KG1 (cell line): ENCODE measurements around the gene TMEM185A.
"Not testable (repeated sequence)": the region's sequence is repeated elsewhere in the genome, so short reads cannot be mapped to it uniquely, and the experiment has no call there.

ENCODE experiments used
- DNase-seq: peaks from one replicate; lab custom pipeline; 2025; lab: John Stamatoyannopoulos, UW

Gene TMEM185A

DNA sequence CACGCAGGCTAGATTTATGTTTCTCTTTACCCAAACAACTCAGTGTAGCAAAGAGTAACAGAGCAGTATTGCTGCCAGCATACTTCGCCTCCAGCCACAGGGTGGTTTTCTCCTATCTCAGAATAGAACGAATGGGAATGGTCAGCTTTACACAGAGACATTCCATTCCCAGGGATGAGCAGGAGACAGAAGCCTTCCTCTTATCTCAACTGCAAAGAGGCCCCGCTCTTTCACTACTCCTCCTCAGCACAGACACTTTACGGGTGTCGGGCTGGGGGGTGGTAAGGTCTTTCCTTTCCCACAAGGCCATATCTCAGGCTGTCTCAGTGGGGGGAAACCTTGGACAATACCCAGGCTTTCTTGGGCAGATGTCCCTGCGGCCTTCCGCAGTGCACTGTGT is 4.8 kb downstream of the TMEM185A start:
- DNase-seq, result not testable (repeated sequence)

DNA sequence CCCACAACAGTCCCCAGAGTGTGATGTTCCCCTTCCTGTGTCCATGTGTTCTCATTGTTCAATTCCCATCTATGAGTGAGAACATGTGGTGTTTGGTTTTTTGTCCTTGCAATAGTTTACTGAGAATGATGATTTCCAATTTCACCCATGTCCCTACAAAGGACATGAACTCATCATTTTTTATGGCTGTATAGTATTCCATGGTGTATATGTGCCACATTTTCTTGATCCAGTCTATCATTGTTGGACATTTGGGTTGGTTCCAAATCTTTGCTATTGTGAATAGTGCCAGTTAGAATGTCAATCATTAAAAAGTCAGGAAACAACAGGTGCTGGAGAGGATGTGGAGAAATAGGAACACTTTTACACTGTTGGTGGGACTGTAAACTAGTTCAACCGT is 11.9 kb downstream of the TMEM185A start:
- DNase-seq, result not testable (repeated sequence)

- DNase-seq, result no peak
Measured at GRCh38 chrX:149618871-149619270, 12.7 kb downstream of the TMEM185A start.

GRCh38 chrX:149611623-149612175 is 19.9 kb downstream of the TMEM185A start:
- no peak for DNase-seq

DNA sequence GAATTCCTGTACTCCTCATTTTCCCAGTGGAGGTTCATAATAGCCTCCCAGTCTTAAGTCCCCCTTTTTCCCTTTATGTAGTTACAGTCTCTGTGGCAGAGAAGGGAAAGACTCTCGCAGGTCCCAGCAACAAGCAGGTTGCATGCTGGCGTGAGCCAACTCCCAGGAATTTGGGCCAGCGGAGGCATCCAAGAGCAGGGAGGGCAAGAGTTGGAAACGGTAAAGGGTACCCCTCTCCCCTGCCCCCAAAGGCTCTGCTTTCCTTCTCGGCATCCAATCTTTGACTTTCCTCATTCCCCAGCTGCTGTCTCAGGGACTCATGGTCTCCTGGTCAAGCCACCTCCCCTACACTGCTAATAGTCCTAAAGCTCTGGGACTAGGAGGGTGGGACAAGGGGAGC is 21.1 kb downstream of the TMEM185A start:
- DNase-seq, result no peak

GRCh38 chrX:149607699-149608098 is 23.9 kb downstream of the TMEM185A start:
- DNase-seq, result no peak

DNA sequence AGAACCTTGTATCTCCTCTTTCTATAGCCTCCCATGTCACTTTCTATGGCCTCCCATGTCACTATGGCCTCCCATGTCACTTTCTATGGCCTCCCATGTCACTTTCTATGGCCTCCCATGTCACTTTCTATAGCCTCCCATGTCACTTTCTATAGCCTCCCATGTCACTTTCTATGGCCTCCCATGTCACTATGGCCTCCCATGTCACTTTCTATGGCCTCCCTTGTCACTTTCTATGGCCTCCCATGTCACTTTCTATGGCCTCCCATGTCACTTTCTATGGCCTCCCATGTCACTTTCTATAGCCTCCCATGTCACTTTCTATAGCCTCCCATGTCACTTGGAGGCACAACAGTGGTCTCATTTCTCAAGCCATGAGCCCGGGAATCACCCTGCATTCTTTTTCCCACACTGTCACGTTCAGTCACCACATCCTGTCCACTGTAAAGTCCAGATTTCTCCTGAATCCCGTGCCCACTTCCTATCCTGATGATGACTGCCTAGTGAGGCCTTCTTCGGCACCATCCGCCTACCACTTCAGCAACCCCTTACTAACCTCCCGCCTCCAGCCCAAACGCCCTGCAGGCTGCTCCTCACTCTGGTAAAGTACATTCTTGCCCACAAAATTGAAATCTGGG is 26.2 kb downstream of the TMEM185A start:
- DNase-seq, result not testable (repeated sequence)

- not testable (repeated sequence) for DNase-seq
Measured at GRCh38 chrX:149598603-149599002, 33.0 kb downstream of the TMEM185A start.

DNA sequence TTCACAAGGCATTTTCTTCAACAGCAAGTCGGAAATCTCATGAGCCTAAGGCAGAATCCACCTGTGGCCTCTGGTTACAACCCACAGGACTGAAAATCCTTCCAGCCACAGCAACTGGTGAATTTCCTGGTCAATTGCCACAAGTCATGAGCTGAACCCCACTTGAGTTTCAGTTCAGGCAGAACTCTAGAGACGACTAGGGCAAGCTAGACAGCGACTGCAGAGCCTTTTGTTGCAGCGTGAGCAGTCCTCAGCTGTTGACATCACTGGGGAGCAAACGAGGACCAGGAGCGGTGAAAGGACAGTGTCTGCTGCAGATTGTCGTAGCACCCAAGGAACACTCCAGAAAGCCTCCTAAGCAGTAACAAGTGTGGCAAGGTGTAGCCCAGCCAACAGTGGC is 35.6 kb downstream of the TMEM185A start:
- not testable (repeated sequence) for DNase-seq

DNA sequence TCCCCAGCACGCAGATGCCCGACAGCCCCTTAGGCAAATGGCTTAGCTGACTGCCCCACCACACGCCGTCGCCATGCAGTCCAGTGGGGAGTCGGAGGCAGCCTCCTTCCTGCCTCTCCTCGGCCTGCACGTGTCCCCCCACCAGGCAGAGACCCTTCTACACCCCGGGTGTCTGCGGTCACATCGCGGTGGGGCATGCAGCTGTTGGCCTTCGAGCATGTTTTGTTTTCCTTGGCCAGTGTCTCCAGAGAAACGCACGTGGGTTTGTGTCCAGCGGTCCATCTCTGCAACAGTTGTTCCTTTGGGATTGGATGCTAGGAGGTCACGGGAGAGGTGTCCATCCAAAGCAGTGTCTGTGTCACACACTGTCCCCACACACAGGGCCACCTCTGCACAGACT is 36.4 kb downstream of the TMEM185A start, which contains the start of gene HSFX2:
TSS of gene HSFX2 (minus strand) at position 101 of the 400 bp plus-strand sequence. CDS start 614 bp downstream, outside the sequence.
- not testable (repeated sequence) for DNase-seq

DNA sequence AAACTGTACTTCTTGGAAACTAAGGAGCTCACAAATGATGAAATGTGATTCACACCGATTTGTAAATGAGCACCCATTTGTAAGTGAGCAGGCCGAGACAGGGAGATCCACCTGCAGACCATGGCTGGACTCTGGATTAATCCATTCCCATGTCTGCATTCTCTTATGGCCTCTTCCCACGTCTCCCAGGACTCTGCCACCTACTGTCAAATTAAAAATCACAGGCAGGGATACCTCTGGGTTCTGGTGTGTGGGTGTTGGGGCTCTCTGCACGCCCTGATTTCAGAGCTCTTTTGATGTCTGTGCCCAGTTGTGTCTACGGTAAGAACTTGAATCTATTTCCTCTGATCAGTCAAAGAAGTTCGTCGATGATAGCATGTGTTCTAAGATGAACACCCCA is 40.6 kb downstream of the TMEM185A start:
- DNase-seq, result not testable (repeated sequence)

- not testable (repeated sequence) for DNase-seq
Measured at GRCh38 chrX:149587359-149587758, 44.2 kb downstream of the TMEM185A start, which contains the start of gene MAGEA9B. Gene MAGEA9B, minus strand, starts transcription at chrX:149587459. Its CDS starts 4,280 bp downstream, at chrX:149583179.

- not testable (repeated sequence) for DNase-seq
Measured at GRCh38 chrX:149585631-149586030, 46.0 kb downstream of the TMEM185A start.

- DNase-seq, result not testable (repeated sequence)
Measured at GRCh38 chrX:149573456-149573855, 58.1 kb downstream of the TMEM185A start.

- no peak for DNase-seq
Measured at GRCh38 chrX:149572743-149573142, 58.8 kb downstream of the TMEM185A start.

- DNase-seq, result no peak
Measured at GRCh38 chrX:149571770-149572169, 59.8 kb downstream of the TMEM185A start.

DNA sequence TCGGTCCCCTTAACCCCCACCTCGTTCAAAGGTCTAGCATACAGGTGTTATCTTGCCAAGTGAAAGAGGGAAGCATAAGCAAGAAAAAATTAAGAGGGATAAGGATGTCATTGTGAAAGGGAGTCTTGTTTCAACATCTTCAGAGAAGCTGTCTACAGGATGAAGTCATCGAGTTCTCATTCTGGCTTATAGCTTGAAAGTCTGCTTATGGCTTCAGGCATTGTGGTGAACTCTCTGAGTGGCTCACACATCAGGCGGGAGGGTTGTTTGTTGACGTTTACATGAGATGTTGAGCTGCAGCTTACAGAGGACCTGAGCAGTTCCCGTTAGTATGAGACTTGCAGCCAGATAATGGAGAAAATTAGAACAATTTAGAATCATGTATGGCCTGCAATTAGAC is 60.9 kb downstream of the TMEM185A start:
- DNase-seq, result no peak

DNA sequence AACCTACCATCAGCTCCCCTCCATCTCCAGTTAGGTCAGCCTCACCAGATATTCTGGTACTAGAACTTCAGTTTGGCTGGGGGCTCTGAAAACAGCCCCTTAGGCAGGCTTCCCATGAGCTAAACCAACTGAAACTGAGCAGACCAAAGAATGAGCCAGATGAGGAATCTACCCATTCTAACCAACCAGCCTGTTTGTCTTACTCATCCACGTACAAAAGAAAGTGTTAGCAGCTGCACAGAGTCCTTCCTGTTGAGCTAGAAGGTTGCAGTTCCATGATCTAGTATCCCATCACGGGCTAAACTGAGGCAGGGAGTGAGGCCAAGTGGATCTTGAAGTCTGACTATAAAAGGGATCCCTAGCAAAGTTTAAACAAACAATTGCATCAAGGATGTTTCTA is 61.8 kb downstream of the TMEM185A start:
- no peak for DNase-seq

DNA sequence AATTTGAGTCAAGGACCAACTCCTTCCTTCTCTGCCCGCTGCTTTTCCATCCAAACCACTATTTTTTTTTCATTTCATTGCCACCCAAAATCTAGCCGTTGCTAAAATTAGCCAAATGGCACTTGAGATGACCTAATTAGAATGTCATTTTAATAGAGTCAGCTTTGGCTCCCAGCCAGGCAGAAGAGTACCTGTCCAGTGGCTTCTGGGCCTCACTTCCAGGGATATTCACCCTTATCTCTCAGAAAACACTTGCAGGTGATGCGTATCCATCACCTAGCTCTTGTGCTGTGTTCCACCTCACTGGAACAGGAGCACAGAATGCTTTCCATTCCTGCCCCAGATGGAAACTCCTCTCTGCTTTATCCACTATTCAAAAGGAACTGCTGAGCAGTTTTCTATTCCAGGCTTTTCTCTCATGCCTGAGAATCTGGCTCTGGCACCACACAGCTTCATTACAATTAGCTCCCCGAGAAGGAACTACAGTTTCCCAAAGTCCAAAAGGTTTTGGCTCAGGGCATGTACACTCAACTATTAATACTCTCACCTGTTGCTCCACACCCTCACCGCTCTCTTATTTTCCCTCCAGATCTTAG is 62.8 kb downstream of the TMEM185A start:
- no peak for DNase-seq

- DNase-seq, result no peak
Measured at GRCh38 chrX:149567621-149568417, 63.8 kb downstream of the TMEM185A start.

DNA sequence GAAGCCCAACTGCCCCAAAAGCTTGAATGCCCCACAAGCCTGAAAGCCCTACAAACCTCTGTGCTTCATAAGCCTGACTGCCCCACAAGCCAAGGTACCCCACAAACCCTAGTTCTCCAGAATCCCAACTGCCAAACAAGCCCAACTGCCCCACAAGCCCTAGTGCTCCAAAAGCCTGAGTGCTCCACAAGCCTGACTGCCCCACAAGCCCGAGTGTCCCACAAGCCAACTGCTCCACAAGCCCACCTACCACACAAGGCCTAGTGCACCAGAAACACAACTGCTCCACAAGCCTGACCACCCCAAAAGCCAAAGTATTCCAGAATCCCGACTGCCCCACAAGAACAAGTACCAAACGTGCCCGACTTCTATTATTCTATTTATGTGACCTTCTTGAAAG is 68.2 kb downstream of the TMEM185A start:
- DNase-seq, result no peak

DNA sequence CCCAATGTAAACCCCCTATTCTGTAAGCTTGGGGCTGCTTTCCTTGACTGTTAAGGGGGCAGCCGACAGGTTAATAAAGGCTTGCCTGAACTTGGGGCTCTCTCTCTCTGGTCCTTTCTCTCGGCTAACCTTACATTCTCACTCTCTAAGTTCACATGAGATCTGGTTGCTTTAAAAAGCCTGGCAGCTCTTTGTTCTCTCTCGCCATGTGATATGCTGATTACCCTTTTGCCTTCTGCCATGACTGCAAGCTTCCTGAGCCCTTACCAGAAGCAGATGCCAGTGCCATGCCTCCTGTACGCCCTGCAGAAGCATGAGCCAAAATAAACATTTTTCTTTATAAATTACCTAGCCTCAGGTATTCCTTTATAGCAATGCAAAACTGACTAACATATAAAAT is 76.3 kb downstream of the TMEM185A start:
- DNase-seq, result not testable (repeated sequence)

DNA sequence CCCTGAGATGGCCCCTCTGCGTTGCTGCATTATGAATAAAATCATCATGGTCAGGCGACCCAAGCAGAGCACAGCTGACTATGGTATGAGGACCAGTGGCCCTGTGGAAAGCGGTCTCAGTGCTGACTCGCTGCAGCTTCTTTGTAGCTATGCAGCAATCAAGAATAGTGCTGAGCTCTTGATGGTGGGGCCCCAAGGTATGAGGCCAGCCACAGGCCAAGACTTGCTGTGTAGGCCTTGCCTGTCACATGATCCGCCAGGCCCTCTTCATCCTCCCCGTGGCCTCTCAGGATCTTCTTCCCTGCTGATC is 79.7 kb downstream of the TMEM185A start:
- not testable (repeated sequence) for DNase-seq
